Thyroid gland (tissue), 4 donors: ENCODE results near the gene HEXIM2.

Experiments
- POLR2A ChIP-seq, 2 donors: fragments of 450-650 bp; IDR thresholded peaks; one replicate each; pipeline ENCODE4 v1.6.1; 2017; ENCODE audit warnings: antibody characterized with exemption in 2 of 2, mild to moderate bottlenecking in 2 of 2, moderate library complexity in 1 of 2
- TF ChIP-seq, protein P1 (sequence below), 6 experiments: fragments of 200-600 bp in 3 of 6; fragments of 450-650 bp in 3 of 6; sonication (generic) in 3 of 6; IDR thresholded peaks; one replicate each; pipeline ENCODE4 v1.5.1; 2016 to 2019; ENCODE audit warnings: antibody characterized with exemption in 6 of 6, mild to moderate bottlenecking in 2 of 6, inconsistent platforms in 1 of 6, moderate library complexity in 1 of 6

DNA sequence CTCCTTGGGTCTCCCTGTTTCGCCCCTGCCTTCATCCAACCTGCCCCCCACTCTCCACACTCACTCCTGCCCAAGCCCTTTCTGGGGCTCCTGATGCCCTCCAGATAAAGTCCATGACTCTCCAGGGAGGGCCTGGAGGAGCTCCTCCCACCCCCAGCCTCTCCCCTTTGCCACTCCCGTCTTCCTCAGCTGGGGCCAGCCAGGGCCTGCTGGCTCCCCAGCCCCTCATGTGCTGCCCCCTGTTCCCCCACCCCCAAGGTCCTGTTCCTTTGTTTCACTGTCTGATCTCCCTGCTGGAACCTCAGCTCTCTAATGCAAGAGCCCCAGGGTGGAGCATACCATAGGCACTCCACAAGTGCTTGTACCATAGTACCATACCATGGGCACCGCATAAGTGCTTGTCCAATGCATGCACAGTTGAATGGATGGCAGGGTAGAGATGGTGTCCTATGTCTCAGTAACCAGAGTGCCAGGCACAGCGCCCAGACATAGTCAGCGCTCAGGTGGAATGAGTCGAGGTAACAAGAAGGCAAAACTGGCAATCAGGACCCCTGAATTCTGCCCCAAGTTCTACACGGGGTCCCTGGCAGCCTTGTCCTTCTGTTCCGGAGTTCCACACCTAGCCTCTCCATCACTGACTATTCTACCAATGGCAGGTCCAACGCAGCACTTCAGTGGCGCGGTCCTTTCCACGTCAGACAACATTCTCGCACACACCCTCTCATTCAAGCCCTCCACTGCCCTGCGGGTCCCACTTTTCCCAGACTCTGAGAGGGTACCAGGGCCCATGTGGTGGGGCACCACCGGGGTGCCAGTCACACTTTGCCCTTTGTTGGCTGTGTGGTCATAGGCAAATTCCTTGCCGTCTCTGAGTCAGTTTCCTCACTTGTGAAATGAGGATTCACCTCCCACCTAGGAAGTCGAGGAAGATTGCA lies 30.7 kb upstream of the HEXIM2 start:
- TF ChIP-seq, protein P1, sequence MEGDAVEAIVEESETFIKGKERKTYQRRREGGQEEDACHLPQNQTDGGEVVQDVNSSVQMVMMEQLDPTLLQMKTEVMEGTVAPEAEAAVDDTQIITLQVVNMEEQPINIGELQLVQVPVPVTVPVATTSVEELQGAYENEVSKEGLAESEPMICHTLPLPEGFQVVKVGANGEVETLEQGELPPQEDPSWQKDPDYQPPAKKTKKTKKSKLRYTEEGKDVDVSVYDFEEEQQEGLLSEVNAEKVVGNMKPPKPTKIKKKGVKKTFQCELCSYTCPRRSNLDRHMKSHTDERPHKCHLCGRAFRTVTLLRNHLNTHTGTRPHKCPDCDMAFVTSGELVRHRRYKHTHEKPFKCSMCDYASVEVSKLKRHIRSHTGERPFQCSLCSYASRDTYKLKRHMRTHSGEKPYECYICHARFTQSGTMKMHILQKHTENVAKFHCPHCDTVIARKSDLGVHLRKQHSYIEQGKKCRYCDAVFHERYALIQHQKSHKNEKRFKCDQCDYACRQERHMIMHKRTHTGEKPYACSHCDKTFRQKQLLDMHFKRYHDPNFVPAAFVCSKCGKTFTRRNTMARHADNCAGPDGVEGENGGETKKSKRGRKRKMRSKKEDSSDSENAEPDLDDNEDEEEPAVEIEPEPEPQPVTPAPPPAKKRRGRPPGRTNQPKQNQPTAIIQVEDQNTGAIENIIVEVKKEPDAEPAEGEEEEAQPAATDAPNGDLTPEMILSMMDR (IDR thresholded peaks at IDR 0.05) = no peak
- no peak for TF ChIP-seq POLR2A (IDR thresholded peaks at IDR 0.05)
